WI38 (cell line): Measurements from ENCODE around the gene NEK2.

Experiments
- H3K4me3 ChIP-seq: 2 replicates; pipeline ENCODE4 v1.5.1; 2011; ENCODE audit warnings: low read depth, mild to moderate bottlenecking, control low read depth, low read length
- TF ChIP-seq, protein P1 (sequence below): IDR thresholded peaks from 2 replicates; pipeline ENCODE4 v1.5.1; 2012; ENCODE audit warnings: low read depth, mild to moderate bottlenecking, control low read depth, low read length

The NEK2 gene

DNA sequence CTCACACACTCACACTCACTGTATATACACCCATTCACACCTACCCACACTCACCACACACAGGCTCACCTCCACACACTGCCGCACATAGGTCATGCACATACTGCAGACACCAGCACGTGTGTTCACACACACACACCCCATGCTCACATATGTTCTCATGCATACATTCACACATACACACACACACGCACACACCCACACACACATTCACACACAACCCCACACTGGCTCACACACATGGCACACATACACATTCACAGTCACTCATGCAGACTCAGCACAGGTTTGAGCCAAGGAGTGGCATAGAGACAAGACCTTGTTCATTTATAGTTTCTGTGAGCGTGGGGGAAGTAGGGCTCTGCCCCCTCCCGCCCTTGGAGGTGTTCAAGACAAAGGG, 55.3 kb downstream of the NEK2 start:
- TF ChIP-seq, protein P1, sequence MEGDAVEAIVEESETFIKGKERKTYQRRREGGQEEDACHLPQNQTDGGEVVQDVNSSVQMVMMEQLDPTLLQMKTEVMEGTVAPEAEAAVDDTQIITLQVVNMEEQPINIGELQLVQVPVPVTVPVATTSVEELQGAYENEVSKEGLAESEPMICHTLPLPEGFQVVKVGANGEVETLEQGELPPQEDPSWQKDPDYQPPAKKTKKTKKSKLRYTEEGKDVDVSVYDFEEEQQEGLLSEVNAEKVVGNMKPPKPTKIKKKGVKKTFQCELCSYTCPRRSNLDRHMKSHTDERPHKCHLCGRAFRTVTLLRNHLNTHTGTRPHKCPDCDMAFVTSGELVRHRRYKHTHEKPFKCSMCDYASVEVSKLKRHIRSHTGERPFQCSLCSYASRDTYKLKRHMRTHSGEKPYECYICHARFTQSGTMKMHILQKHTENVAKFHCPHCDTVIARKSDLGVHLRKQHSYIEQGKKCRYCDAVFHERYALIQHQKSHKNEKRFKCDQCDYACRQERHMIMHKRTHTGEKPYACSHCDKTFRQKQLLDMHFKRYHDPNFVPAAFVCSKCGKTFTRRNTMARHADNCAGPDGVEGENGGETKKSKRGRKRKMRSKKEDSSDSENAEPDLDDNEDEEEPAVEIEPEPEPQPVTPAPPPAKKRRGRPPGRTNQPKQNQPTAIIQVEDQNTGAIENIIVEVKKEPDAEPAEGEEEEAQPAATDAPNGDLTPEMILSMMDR: no peak
- no peak overlapping the region for H3K4me3 ChIP-seq

DNA sequence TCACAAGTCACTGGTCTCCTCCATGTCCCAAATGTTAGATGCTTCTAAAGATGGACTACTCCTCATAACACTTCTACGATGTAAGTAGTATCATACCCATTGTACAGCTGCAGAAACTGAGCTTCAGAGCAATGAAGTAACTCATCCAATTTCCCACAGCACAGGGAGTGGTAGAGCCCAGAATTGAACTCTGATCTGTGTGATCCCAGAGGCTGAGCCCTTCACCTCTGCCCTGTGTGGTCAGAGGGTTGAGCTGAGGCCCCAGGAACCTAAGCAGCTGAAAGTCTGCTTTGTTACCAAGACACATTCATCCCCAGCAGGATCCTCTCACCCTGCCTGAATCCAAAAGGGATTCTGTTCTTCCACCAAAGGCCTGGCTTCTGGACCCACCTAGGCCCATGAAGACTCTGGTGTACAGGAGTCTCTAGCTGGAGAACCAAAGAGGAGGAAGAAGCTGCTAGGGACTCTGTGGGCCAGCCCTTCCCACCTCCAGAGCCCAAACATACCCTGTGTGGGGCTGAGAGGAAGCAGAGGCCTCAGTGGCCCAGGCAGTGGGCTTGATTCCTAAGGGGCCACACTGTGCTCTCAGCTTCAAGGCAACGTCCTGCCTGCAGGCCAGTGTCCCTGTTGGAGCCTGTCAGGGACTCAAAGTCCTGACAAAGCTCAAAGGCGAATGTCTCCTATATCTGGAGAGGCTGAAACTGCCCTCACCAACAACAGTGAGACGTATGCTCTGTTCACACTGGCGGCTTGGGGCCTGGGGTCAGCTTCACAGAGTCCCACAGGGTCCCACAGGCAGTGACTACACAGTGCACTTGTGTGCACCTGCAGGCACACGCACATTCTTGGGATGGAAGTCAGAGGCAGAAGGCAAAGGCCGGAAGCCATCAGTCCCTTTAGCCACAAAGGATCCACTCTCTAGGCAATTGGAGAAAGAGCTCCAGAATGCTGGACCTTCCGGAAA, 56.1 kb downstream of the NEK2 start:
- no peak overlapping the region for H3K4me3 ChIP-seq
- TF ChIP-seq, protein P1: no peak

DNA sequence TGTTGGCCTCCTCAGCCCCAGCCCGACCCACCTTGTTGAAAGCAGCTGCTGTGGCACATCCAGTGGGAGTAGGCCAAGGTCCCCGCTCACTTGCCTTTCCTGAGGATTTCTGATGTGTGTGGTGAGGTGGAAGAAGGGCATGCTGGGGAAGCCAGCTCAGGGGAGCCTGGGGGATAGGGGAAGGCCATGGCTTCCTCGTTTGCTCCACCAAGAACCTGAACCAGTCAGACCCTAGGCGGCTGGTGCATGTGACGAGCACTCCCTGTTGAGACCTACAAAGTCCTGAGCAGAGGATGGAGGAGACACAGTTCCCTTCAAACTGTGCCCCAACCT, 58.5 kb downstream of the NEK2 start:
- no peak overlapping the region for H3K4me3 ChIP-seq
- TF ChIP-seq, protein P1: no peak

DNA sequence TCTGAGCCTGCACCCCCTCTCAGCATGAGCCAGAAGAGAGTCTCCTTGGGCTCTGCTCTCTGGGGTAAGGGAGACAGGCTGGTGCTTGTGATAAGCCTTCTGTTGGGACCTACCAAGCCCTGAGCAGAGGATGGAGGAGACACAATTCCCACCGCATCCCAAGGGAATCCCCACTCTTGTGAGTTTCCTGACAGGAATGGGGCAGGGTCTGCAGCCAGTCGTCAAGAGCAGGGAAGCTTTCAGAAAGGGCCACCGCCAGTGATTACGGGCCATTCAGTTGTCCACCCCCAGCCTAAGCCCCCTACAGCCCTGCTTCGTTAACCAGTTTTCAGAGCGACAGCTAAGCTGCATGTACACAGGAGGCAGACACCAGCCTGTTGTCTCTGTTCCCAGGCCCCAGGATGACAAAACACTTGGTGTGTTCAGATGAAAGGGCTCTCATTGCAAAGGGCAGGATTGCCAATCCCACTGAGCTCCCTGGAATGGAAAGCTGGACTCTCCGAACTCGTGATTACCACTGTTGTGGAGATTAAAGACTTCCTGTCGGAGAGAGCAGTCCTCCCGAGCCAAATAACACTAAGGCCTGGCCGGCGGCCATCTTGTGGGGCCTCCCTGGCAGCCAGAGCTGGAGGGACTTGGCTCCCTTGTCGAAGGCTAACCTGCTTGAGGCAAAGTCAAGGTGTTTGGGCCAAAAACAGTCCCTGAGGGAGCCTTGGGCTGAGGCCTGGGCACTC, 59.0 kb downstream of the NEK2 start:
- TF ChIP-seq, protein P1: no peak

DNA sequence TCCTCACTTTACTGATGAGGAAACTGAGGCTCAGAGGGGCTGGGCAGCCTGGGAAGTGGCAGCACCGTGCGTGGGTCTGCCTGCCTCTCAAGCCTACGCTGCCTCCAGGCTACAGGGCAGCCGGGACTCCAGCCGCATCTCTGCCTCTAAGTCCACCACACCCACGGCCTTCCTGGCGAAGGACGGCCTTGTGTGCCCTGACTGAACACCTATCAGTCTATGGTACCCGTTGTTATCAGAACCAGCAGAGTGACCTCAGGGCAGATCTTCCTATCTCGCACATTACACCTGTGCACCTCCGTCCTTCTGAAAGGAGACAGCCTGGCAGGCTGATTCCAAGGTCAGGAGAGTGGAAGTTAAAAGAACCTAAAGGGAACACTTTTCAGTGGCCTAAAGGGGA, 60.8 kb downstream of the NEK2 start:
- no peak overlapping the region for H3K4me3 ChIP-seq
- TF ChIP-seq, protein P1: no peak

More for the DNA sequence above, 59.0 kb downstream of the NEK2 start:
- no peak overlapping the region for H3K4me3 ChIP-seq

DNA sequence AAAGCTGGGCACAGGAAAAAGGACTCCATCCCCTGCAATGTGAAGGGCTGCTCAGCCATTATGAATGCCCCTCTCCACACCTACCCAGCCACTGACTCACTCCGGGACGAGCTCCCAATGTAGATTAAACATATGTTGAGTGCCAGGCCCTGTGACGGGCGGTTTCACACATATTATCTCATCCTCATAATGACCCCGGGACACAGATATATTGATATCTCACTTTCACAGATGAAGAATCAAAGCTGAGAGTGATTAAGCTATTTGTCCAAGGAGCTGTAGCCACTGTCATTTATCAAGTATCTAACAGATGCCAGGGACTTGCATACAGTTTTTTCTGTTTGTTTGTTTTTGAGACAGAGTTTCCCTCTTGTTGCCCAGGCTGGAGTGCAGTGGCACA, 61.5 kb downstream of the NEK2 start:
- no peak overlapping the region for H3K4me3 ChIP-seq
- TF ChIP-seq, protein P1: no peak
